Measurements from ENCODE around the gene ACER1.
A peak's percentile ranks its signal among the peaks of the same experiment; 100 is the strongest.

The ACER1 gene

GRCh38 chr19:6372594-6373095 lies 39.2 kb upstream of the ACER1 start, which contains the start of gene ALKBH7:
TSS of gene ALKBH7 (plus strand) at chr19:6372794. CDS start at chr19:6372821, 27 bp downstream.
- no peak for TF ChIP-seq EZH2 (IDR thresholded peaks at IDR 0.05; ENCODE audit: borderline replicate concordance, low read depth, low read length, severe bottlenecking)
- TF ChIP-seq CTCF (IDR thresholded peaks at IDR 0.05; ENCODE audit: borderline replicate concordance, extremely low read depth, low read length, poor library complexity, severe bottlenecking), result no peak
- no peaks in the 10 kb centered on the region for H3K9me3 ChIP-seq (ENCODE audit: insufficient read depth, low read length, severe bottlenecking)
- peaks cover 31% of the 10 kb centered on the region for H3K36me3 ChIP-seq (ENCODE audit: insufficient read depth, low read length)
- H4K20me1 ChIP-seq (ENCODE audit: insufficient read depth, low read length), result no peaks in the 10 kb centered on the region; the same call in 1 of the 2 replicates
- ATAC-seq (ENCODE audit: insufficient read depth, low read depth) (peak; percentile 85), DNase-seq (peak; percentile 99)
- H3K27ac ChIP-seq (ENCODE audit: low read length), result peak within 1 kb of the TSS; percentile 93
- H3K9ac ChIP-seq (ENCODE audit: low read depth, low read length), result peak within 1 kb of the TSS; percentile 88
- H3K4me2 ChIP-seq (ENCODE audit: insufficient read depth, low read length), result peak within 1 kb of the TSS; percentile 81
- H2AFZ ChIP-seq (ENCODE audit: low read depth, low read length), result peak within 1 kb of the TSS; percentile 93
- H3K4me3 ChIP-seq (ENCODE audit: low read depth in 1 of 2, low read length in 2 of 2), result peak within 1 kb of the TSS; percentile 72 to 84
- peaks cover 20% of the 10 kb centered on the region for H3K4me1 ChIP-seq (ENCODE audit: insufficient read depth, low read length)
- H3K27me3 ChIP-seq (ENCODE audit: insufficient read depth, low read length, poor library complexity), result no peaks in the 10 kb centered on the region
- H3K79me2 ChIP-seq (ENCODE audit: insufficient read depth, low read length), result peaks cover 9% of the 10 kb centered on the region; the same call in 1 of the 2 replicates

- Histone ChIP-seq H3K79me2 (ENCODE audit: insufficient read depth, low read length) (peaks cover 23% of the 10 kb centered on the region), H3K27me3 (ENCODE audit: insufficient read depth, low read length, poor library complexity) (no peaks in the 10 kb centered on the region), H3K4me3 (ENCODE audit: low read depth in 1 of 2, low read length in 2 of 2) (no peak overlapping the region), H3K27ac (ENCODE audit: low read length) (no peak overlapping the region), H3K9ac (ENCODE audit: low read depth, low read length) (no peak overlapping the region), H3K4me1 (ENCODE audit: insufficient read depth, low read length) (peaks cover 28% of the 10 kb centered on the region), H3K4me2 (ENCODE audit: insufficient read depth, low read length) (peak overlapping the region; percentile 23; the same call in 1 of the 2 replicates), H4K20me1 (ENCODE audit: insufficient read depth, low read length) (no peaks in the 10 kb centered on the region; the same call in 1 of the 2 replicates), H3K36me3 (ENCODE audit: insufficient read depth, low read length) (peaks cover 55% of the 10 kb centered on the region), H3K9me3 (ENCODE audit: insufficient read depth, low read length, severe bottlenecking) (no peaks in the 10 kb centered on the region), H2AFZ (ENCODE audit: low read depth, low read length) (no peak overlapping the region)
- no peak for ATAC-seq (ENCODE audit: insufficient read depth, low read depth)
- no peak for DNase-seq
- TF ChIP-seq EZH2 (IDR thresholded peaks at IDR 0.05; ENCODE audit: borderline replicate concordance, low read depth, low read length, severe bottlenecking) (no peak), CTCF (IDR thresholded peaks at IDR 0.05; ENCODE audit: borderline replicate concordance, extremely low read depth, low read length, poor library complexity, severe bottlenecking) (no peak)
These were observed 30.9 kb upstream of the ACER1 start for GRCh38 chr19:6364353-6364752.

DNA sequence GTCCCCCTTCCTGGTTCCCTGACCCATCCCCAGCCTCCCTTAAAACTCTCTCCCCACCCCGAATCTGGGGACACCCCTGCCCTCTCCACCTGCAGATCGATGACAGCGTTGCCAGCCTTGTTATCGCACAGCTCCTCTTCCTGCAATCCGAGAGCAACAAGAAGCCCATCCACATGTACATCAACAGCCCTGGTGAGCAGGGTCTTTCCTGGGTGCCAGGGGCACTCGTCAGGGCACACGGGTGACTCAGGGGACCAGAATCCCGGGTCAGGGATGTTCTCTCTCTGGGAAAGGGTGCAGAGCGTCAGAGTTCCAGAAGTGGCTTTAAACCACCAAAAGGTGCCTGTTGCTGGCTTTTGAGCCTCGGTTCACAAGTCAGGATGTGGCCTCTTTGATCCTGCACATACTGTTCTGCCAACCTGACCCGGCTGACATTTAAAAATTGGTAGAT lies 29.0 kb upstream of the ACER1 start:
- H3K9ac ChIP-seq (ENCODE audit: low read depth, low read length), result peak overlapping the region; percentile 82
- H4K20me1 ChIP-seq (ENCODE audit: insufficient read depth, low read length), result no peaks in the 10 kb centered on the region
- peaks cover 28% of the 10 kb centered on the region for H3K4me1 ChIP-seq (ENCODE audit: insufficient read depth, low read length)
- peak; percentile 80 for DNase-seq
- no peaks in the 10 kb centered on the region for H3K27me3 ChIP-seq (ENCODE audit: insufficient read depth, low read length, poor library complexity)
- H3K9me3 ChIP-seq (ENCODE audit: insufficient read depth, low read length, severe bottlenecking), result no peaks in the 10 kb centered on the region
- H2AFZ ChIP-seq (ENCODE audit: low read depth, low read length), result peak overlapping the region; percentile 91; the same call in 1 of the 2 replicates
- H3K27ac ChIP-seq (ENCODE audit: low read length), result peak overlapping the region; percentile 87
- H3K4me2 ChIP-seq (ENCODE audit: insufficient read depth, low read length), result peak overlapping the region; percentile 76
- TF ChIP-seq EZH2 (IDR thresholded peaks at IDR 0.05; ENCODE audit: borderline replicate concordance, low read depth, low read length, severe bottlenecking), result no peak
- TF ChIP-seq CTCF (IDR thresholded peaks at IDR 0.05; ENCODE audit: borderline replicate concordance, extremely low read depth, low read length, poor library complexity, severe bottlenecking), result no peak
- peaks cover 39% of the 10 kb centered on the region for H3K36me3 ChIP-seq (ENCODE audit: insufficient read depth, low read length)
- H3K4me3 ChIP-seq (ENCODE audit: low read depth in 1 of 2, low read length in 2 of 2), result peak overlapping the region; percentile 39 to 70; a peak in 3 of 4 replicates
- peaks cover 23% of the 10 kb centered on the region for H3K79me2 ChIP-seq (ENCODE audit: insufficient read depth, low read length)
- peak; percentile 71 for ATAC-seq (ENCODE audit: insufficient read depth, low read depth)

All from DND-41 (cell line).